RPMI7951 (cell line): ENCODE data around the gene MOB3B. TPM values are rescaled to one million over a fixed set of nuclear protein-coding genes. Genes with fewer than 3 reads are reported as not detected.
"Not testable (repeated sequence)": the region's sequence is repeated elsewhere in the genome, so short reads cannot be mapped to it uniquely, and the experiment has no call there.

Experiments used
- DNase-seq: peaks from one replicate; pipeline ENCODE4 v3.0.0-alpha.2; 2012; ENCODE audit warnings: low read depth
- total RNA-seq: library from RNA; depleted of rRNA; stranded (reverse); fragments of >200 nt; shearing (Covaris generic); gene quantifications from 2 replicates; pipeline ENCODE4 v1.2.3, GENCODE V29; 2014

The MOB3B gene
- total RNA-seq, 1 experiment from 2014 or later, result not detected

- DNase-seq, result no peak
These were observed 10.8 kb downstream of the MOB3B start for GRCh38 chr9:27518809-27519208.

DNA sequence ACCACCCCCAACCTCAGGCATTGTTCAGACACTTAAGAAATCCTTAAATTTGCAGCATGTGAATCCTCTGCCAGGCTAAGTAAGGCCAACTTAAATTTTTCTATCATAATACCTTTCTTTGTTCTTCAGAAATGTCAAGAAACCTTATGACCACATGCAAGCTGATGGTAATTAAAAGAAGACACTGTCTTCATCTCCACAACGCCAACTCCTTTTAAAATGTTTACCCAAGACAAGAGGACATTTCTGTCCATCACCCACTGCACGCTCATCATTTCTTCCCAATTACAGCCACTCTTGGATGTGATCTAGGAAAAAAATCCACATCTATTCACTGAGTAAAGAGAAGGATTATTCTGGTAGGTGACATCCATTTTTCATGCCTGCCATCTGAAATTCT, 11.6 kb downstream of the MOB3B start:
- no peak for DNase-seq

DNA sequence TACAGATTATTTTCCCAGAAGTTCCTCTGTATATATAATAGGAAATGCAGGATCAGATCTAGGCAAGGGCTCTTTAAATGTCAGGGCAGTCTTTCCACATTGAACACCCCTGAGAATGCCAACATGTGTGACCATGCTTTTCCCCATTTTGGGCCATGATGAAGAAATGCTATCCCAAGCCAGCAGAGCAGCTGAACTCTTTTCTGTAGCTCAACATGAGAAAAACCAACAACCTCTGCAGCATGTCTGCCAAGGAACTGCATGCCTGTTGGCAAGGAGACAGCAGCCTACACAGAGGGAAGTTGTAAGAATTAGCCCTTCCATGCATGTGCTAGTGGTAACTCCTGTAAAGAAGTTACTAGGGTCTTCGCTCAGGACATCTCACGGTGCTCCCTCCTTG, 15.1 kb downstream of the MOB3B start:
- no peak for DNase-seq

DNA sequence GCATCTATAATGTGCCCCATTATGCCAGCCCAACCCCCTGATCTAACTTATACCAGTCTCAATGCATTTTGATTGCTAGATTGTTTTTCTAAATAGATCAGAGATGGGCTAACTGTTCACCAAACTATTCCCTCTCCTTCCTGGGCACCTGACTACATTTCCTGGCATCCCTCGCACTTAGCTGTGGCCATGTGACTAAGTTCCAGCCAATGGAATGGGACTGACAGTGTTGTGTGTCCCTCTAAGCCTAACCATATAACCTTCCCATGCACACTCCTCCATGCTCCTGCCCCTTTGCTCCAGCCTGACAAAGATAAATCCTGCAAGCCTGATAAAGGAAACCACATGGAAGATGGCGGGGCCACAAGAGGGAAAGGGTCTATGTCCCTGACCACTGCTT, 17.8 kb downstream of the MOB3B start:
- DNase-seq, result no peak

- DNase-seq, result no peak
These were observed 18.8 kb downstream of the MOB3B start for GRCh38 chr9:27510780-27511179.

GRCh38 chr9:27506981-27507380, 22.6 kb downstream of the MOB3B start:
- DNase-seq, result no peak

- DNase-seq, result no peak
These were observed 23.9 kb downstream of the MOB3B start for GRCh38 chr9:27505744-27506161.

DNA sequence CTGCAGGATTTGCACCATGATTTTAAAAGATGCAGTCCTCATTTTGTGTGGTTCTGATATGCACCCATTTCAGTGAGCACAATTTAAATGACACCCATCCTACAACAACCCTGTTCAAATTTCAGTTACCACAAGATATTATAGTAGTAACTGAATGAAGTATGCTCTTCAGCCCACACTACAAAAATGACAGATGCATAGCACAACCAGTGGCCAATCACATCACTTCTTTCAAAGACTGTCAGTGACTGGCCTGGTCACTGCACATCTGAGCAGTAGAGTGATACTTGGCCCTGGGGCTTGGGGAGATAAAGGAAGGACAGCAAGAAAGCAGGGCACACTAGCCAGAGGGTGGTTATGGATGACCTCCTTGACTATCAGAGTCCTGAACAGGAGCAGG, 25.4 kb downstream of the MOB3B start:
- DNase-seq, result no peak

DNA sequence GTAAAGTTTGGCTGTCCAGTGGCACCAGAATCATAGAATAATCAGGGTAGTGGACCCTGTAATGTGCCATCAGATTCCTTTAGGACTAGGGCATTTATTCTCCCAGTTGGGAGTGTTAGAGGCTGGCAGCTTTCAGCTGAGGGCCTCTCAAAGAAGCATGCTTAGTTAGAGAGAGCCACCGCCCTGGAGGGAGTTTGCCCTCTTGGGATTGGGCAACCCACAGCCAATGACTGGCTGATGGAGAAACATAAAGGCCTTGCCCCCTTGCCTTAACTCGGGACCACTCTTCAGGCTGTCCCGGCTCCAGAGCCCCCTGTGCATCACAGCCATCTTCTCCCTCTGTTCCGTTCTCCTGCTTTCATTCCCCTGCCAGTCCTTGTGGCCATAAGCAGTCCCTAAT, 26.0 kb downstream of the MOB3B start:
- DNase-seq, result no peak

DNA sequence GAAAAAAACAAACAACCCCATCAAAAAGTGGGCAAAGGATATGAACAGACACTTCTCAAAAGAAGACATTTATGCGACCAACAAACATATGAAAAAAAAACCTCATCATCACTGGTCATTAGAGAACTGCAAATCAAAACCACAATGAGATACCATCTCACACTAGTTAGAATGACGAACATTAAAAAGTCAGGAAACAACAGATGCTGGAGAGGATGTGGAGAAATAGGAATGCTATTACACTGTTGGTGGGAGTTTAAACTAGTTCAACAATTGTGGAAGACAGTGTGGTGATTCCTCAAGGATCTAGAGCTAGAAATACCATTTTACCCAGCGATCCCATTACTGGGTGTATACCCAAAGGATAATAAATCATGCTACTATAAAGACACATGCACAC, 28.7 kb downstream of the MOB3B start:
- not testable (repeated sequence) for DNase-seq

DNA sequence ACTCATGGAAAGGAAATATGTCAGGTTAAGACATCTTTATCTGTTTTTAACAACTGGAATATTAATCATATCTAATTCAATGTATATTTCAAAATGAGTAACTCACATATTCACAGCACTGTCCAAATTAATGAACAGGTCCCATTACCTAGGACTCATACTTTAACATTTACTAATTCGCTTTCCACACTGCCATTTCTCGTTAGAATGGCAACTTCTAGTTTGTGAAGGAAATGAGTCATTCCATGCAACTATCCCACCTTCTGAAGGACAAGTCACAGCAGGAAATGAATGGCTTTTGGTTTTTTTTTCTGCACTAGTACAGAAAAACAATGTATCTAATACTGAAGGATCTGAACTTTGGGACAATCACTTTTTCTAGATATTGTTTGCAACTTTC, 30.2 kb downstream of the MOB3B start:
- DNase-seq, result peak; percentile 3

DNA sequence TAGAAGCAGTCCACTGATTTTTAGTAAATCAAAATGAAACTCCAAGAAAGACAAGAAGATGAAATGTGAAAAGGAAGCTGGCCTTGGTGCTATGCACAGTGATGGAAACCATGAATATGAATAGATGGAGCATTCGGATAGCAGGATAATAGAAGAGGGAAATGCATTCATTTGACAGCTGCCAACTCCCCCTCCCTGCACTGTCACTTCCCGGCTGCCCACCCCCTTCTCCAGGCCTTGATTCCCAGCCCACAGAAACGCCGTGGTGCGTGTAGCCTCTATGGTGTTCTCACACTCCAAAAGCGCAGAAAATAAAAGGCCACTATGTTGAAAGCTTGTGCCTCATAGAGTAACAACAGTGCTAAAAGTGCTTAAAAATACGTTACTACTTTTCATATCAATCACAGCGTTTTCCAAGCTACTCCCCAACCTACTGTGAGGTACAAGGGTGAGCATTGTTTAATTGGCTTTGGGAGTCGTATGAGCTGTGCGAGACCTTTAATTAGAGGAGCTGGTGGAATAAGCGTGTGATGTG, 31.7 kb downstream of the MOB3B start:
- no peak for DNase-seq

- DNase-seq, result no peak
These were observed 33.5 kb downstream of the MOB3B start for GRCh38 chr9:27496135-27496504.

GRCh38 chr9:27495480-27496134, 34.0 kb downstream of the MOB3B start:
- DNase-seq, result no peak

DNA sequence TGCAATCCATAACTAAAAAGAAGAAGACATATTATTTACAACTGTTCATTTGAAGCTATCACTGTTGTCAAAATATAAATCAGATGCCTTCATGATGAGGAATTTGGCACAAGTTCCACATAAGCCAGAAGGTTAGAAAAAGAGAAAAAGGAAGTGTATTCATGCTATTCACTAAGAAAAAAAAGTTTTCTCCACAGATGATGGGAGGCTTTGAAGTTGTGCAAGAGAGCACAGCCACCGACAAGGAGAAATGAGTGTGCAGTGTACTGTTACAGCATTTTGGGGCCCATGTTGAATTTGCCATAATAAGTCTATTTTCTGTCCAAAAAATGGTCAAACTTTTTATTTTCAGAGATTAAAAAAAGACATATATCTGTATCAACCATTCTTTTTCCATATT, 38.5 kb downstream of the MOB3B start:
- DNase-seq, result no peak

DNA sequence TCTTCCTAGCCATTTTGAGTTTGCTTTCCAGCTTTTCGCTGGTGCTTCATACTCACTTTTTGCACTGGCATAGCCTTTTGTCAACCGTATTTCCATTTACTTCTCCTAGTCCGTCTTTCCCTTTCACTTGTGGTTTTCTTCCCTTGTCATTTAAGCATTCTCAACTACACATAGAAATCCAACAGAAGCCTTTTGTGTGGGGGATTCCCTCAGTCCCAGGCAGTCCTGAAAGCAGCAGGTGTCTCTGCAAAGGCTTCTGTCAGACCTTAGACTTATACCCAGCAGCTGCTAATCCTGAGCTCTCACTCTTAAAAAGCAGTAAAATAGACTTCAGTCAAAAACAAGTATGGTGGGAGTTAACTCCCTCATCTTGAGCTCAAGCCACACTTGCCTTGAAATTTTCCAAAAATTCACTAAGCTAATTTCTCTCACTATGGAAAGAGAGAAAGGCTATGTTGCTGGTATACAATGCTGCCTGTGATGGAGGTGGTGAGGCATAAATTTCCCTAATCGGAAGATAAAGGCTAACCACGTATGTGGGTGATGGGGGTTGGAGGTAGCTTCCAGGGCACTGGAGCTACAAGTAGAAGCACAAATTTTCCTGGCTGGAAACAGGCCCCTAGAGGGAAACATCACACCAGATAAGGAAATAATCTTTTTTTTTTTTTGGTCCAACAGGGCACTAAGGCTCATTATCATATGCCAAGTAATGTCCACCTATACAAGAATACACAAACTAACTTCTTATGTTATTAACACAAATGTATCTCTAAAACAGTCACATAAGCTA, 40.3 kb downstream of the MOB3B start:
- no peak for DNase-seq

GRCh38 chr9:27487927-27488326, 41.7 kb downstream of the MOB3B start:
- no peak for DNase-seq

- no peak for DNase-seq
These were observed 42.4 kb downstream of the MOB3B start for GRCh38 chr9:27487128-27487640.

- DNase-seq, result no peak
These were observed 44.5 kb downstream of the MOB3B start for GRCh38 chr9:27485158-27485557.

DNA sequence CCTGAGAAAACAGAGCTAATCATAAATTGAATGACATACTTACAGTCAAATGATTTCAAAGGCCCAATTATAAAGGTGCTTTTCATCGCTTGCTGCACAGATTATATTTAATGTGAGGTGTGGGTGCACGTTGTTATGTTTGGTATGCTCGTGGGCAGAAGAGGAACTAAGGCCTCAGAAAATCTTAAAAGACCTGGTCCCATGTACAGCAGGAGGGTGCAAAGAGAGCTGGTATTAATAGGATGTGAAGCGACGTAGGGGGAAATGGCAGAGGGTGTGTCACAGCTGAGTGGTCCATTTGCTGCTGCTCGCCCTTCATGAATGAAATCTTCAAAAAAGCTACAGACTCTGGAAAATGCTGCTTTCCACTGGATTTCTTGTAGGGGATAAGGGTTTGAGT, 46.0 kb downstream of the MOB3B start:
- DNase-seq, result no peak

DNA sequence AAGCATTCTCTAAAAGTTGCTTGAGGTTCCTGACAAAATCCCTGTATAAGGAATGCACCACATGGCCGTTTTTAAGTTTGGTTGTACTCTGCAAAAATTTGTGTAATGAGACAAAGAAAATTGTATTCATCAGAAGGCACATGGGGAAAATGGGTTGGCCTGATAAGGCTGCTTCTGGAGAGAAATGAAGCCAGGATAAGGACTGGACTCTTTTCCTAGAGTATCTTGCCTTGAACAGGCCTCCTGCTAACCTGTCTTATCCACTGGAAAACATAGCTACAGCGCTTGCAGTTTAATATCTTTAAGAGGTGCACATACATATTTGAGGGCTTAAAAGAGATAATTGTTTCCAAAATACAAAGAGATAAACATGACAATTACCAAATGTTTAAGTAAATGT, 46.9 kb downstream of the MOB3B start:
- no peak for DNase-seq

DNA sequence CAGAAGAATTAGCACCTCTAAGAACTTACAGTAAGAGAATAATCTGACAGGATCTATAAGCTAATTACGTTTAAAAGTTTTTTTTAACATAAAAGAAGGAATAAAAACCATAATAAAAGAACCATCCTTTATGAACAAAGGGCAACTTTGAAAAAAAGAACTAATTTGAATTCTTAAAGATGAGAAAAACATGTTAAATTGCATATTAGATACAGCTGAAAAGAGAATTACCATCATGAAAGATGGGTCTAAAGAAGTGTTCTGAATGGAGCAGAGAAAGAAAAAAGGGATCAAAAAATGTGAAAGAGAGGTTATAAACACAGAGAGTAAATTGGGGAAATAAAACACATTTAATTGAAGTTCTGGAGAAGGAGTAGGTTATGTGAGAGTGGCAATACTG, 51.3 kb downstream of the MOB3B start:
- DNase-seq, result no peak

GRCh38 chr9:27476870-27477515, 52.6 kb downstream of the MOB3B start:
- DNase-seq, result no peak
